Cardiac fibroblast (primary cell): ENCODE results near the gene RAPGEF3.

Experiments
- DNase-seq, 2 donors: peaks; one replicate each; pipeline versions ENCODE4 v3.0.0 to v3.0.0-alpha.2; 2010; ENCODE audit warnings: low read depth in 2 of 2
- H3K4me3 ChIP-seq, 2 donors: replicated peaks in 1 of 2; 1 replicate in 1 of 2; 2 replicates in 1 of 2; pipeline ENCODE4 v1.5.1; 2011; ENCODE audit warnings: low read depth in 2 of 2, low read length in 2 of 2, mild to moderate bottlenecking in 2 of 2, moderate library complexity in 1 of 2
- CTCF ChIP-seq: IDR thresholded peaks from one replicate; pipeline ENCODE4 v1.5.1; 2011; ENCODE audit warnings: low read depth, mild to moderate bottlenecking, low read length, inconsistent platforms

The RAPGEF3 gene

GRCh38 chr12:47733142-47733541 is 25.5 kb downstream of the RAPGEF3 start:
- H3K4me3 ChIP-seq = no peak overlapping the region
- DNase-seq = no peak
- TF ChIP-seq CTCF = no peak

- DNase-seq = no peak
- no peak for TF ChIP-seq CTCF
- no peak overlapping the region for H3K4me3 ChIP-seq
These were observed 26.2 kb downstream of the RAPGEF3 start for GRCh38 chr12:47732504-47732903.

GRCh38 chr12:47731723-47732122 is 27.0 kb downstream of the RAPGEF3 start:
- DNase-seq = no peak
- no peak for TF ChIP-seq CTCF
- no peak overlapping the region for H3K4me3 ChIP-seq

GRCh38 chr12:47730341-47730744 is 28.3 kb downstream of the RAPGEF3 start:
- H3K4me3 ChIP-seq = no peak overlapping the region
- DNase-seq = peak in 1 of 2 donors; percentile 14
- TF ChIP-seq CTCF = no peak

- TF ChIP-seq CTCF = no peak
- no peak overlapping the region for H3K4me3 ChIP-seq
- DNase-seq = peak in 1 of 2 donors; percentile 38
These were observed 29.4 kb downstream of the RAPGEF3 start for GRCh38 chr12:47729233-47729632.

GRCh38 chr12:47725893-47726292 is 32.8 kb downstream of the RAPGEF3 start:
- H3K4me3 ChIP-seq = no peak overlapping the region
- TF ChIP-seq CTCF = no peak
- DNase-seq = peak; percentile 72 to 83

GRCh38 chr12:47725091-47725772 is 33.4 kb downstream of the RAPGEF3 start, which contains the start of gene ENDOU:
Gene ENDOU, minus strand, starts transcription at chr12:47725490. Its CDS starts 77 bp downstream, at chr12:47725413.
- TF ChIP-seq CTCF = no peak
- no peak for DNase-seq
- no peak within 1 kb of the TSS for H3K4me3 ChIP-seq
